Activated CD4-positive, alpha-beta T cell treated with anti-CD3 and anti-CD28 coated beads, Interleukin-2, Interleukin-6, amounts not matched to agents 100 ng/mL and 50 ng/mL, durations not matched to agents 16 hours and 8 hours (primary cell): ENCODE measurements around the gene RPGRIP1L.

ENCODE experiments used
- DNase-seq: peaks from one replicate; pipeline ENCODE4 v3.0.0-alpha.2; 2020

Gene RPGRIP1L

GRCh38 chr16:53643474-53643873 lies 60.2 kb downstream of the RPGRIP1L start:
- DNase-seq: no peak

- no peak for DNase-seq
Observed at GRCh38 chr16:53642094-53642493, 61.6 kb downstream of the RPGRIP1L start.

- DNase-seq: no peak
Observed at GRCh38 chr16:53636978-53637377, 66.7 kb downstream of the RPGRIP1L start.

GRCh38 chr16:53632526-53632925 lies 71.1 kb downstream of the RPGRIP1L start:
- DNase-seq: no peak

GRCh38 chr16:53631236-53632025 lies 72.2 kb downstream of the RPGRIP1L start:
- no peak for DNase-seq

GRCh38 chr16:53629607-53630312 lies 73.9 kb downstream of the RPGRIP1L start:
- DNase-seq: no peak

- DNase-seq: no peak
Observed at GRCh38 chr16:53629151-53629550, 74.5 kb downstream of the RPGRIP1L start.

GRCh38 chr16:53626811-53627210 lies 76.8 kb downstream of the RPGRIP1L start:
- no peak for DNase-seq

- no peak for DNase-seq
Observed at GRCh38 chr16:53626161-53626560, 77.5 kb downstream of the RPGRIP1L start.

GRCh38 chr16:53625221-53625620 lies 78.4 kb downstream of the RPGRIP1L start:
- no peak for DNase-seq

GRCh38 chr16:53622315-53622714 lies 81.3 kb downstream of the RPGRIP1L start:
- no peak for DNase-seq

- DNase-seq: no peak
Observed at GRCh38 chr16:53620476-53620875, 83.2 kb downstream of the RPGRIP1L start.

GRCh38 chr16:53619235-53619634 lies 84.4 kb downstream of the RPGRIP1L start:
- no peak for DNase-seq

- no peak for DNase-seq
Observed at GRCh38 chr16:53614346-53614745, 89.3 kb downstream of the RPGRIP1L start.

GRCh38 chr16:53612003-53612402 lies 91.7 kb downstream of the RPGRIP1L start:
- DNase-seq: no peak

- DNase-seq: no peak
Observed at GRCh38 chr16:53611179-53611696, 92.4 kb downstream of the RPGRIP1L start.

- no peak for DNase-seq
Observed at GRCh38 chr16:53609536-53609935, 94.1 kb downstream of the RPGRIP1L start.

GRCh38 chr16:53608094-53608493 lies 95.6 kb downstream of the RPGRIP1L start:
- DNase-seq: no peak

GRCh38 chr16:53605831-53606400 lies 97.7 kb downstream of the RPGRIP1L start:
- no peak for DNase-seq

GRCh38 chr16:53605356-53605755 lies 98.3 kb downstream of the RPGRIP1L start:
- no peak for DNase-seq

GRCh38 chr16:53601961-53602360 lies 101.7 kb downstream of the RPGRIP1L start:
- DNase-seq: no peak

GRCh38 chr16:53600616-53601015 lies 103.0 kb downstream of the RPGRIP1L start:
- DNase-seq: no peak

- no peak for DNase-seq
Observed at GRCh38 chr16:53600126-53600525, 103.5 kb downstream of the RPGRIP1L start.

GRCh38 chr16:53599548-53599947 lies 104.1 kb downstream of the RPGRIP1L start:
- DNase-seq: no peak
